ENCODE measurements around the gene CX3CR1. TPM values are rescaled to one million over a fixed set of nuclear protein-coding genes. Genes with fewer than 3 reads are reported as not detected.

The CX3CR1 gene
- total and polyA plus RNA-seq, 10 of the 15 experiments (the other 5 are each of a cell fraction or from before 2014, with no cell fraction given) = 0.05 to 0.53 (median 0.15) TPM

DNA sequence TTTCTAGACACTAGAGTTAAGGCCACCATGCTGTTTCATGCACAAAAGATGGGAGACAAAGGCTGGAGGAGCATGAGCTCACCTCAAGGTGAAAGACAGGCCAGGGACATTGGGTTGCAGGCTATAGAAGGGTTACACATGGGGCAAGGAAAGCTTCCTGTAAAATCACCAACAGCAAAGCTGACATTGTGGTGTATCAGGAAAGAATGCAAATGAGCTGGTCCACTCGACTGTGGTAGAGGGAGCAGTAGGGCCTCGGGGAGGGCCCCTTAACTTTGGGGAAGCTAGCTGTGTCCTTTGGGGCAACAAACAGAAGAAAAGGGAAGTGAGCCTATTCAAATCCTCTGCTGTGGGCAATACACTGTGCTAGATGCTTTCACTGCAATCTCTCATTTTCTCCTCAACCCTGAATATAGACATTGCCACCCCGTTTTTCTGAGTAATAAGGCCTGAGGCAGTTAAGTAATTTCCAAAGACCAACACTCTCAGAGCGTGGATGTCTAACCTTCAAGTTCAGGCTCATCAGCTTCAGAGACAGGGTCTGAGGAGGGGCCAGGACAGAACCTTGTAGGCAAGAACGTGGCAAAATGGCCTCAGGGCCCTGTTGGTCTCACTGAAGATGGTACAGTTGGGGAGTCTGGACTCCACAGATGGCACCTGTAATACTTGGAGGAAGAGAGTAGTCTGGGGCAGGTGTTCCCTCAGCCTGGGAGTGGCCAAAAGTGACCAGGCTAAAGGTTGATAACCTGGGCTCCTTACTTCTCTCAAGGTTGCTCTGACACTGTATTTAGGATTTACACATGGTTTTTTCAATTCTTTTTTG, 24.1 kb downstream of the CX3CR1 start (continued):
- TF ChIP-seq TCF12 (IDR thresholded peaks at IDR 0.05; ENCODE audit: low read depth, low read length) (0 out of 2 replicates have a peak, but pooled peaks have one; percentile 46), JUNB (IDR thresholded peaks at IDR 0.05) (peak; percentile 54), SMC3 (IDR thresholded peaks at IDR 0.05; ENCODE audit: borderline replicate concordance, low read length) (peak; percentile 16; the same call in 1 of the 2 replicates), BRCA1 (IDR thresholded peaks at IDR 0.05; ENCODE audit: low read depth, low read length) (no peak), NRF1 (conservative IDR thresholded peaks at IDR 0.05; ENCODE audit: low read depth, low read length) (no peak), BACH1 (IDR thresholded peaks at IDR 0.05; ENCODE audit: borderline replicate concordance) (peak; percentile 55; the same call in 1 of the 2 replicates), MEF2B (IDR thresholded peaks at IDR 0.05; ENCODE audit: partially characterized antibody, poor library complexity, severe bottlenecking) (peak; percentile 69), HCFC1 (IDR thresholded peaks at IDR 0.05; ENCODE audit: low read length) (no peak), TCF3 (IDR thresholded peaks at IDR 0.05; ENCODE audit: borderline replicate concordance, insufficient read depth, low read depth, low read length) (0 out of 2 replicates have a peak, but pooled peaks have one; percentile 30), RCOR1 (conservative IDR thresholded peaks at IDR 0.05; ENCODE audit: low read depth, low read length) (0 out of 2 replicates have a peak, but pooled peaks have one; percentile 86), CHD4 (IDR thresholded peaks at IDR 0.05) (no peak), RELA (IDR thresholded peaks at IDR 0.05; ENCODE audit: borderline replicate concordance, partially characterized antibody) (no peak), HDAC2 (IDR thresholded peaks at IDR 0.05) (no peak), PML (IDR thresholded peaks at IDR 0.05; ENCODE audit: low read length) (0 out of 2 replicates have a peak, but pooled peaks have one; percentile 47), SREBF2 (IDR thresholded peaks at IDR 0.05; ENCODE audit: low read length) (no peak), SMAD5 (IDR thresholded peaks at IDR 0.05; ENCODE audit: low read depth) (no peak), CBFB (IDR thresholded peaks at IDR 0.05; ENCODE audit: low read depth) (no peak), NFIC (IDR thresholded peaks at IDR 0.05; ENCODE audit: low read depth, low read length) (peak; percentile 79), MYC (IDR thresholded peaks at IDR 0.05; ENCODE audit: insufficient read depth, insufficient read length, insufficient replicate concordance, low read length, severe bottlenecking) (no peak), KAT2A (conservative IDR thresholded peaks at IDR 0.05; ENCODE audit: control insufficient read depth, low read depth, low read length) (no peak), RB1 (IDR thresholded peaks at IDR 0.05; ENCODE audit: borderline replicate concordance) (no peak)
- TF ChIP-seq, protein P1, sequence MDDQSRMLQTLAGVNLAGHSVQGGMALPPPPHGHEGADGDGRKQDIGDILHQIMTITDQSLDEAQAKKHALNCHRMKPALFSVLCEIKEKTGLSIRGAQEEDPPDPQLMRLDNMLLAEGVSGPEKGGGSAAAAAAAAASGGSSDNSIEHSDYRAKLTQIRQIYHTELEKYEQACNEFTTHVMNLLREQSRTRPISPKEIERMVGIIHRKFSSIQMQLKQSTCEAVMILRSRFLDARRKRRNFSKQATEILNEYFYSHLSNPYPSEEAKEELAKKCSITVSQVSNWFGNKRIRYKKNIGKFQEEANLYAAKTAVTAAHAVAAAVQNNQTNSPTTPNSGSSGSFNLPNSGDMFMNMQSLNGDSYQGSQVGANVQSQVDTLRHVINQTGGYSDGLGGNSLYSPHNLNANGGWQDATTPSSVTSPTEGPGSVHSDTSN (IDR thresholded peaks at IDR 0.05; ENCODE audit: insufficient replicate concordance, low read depth, low read length) = no peak
- TF ChIP-seq, protein P2, sequence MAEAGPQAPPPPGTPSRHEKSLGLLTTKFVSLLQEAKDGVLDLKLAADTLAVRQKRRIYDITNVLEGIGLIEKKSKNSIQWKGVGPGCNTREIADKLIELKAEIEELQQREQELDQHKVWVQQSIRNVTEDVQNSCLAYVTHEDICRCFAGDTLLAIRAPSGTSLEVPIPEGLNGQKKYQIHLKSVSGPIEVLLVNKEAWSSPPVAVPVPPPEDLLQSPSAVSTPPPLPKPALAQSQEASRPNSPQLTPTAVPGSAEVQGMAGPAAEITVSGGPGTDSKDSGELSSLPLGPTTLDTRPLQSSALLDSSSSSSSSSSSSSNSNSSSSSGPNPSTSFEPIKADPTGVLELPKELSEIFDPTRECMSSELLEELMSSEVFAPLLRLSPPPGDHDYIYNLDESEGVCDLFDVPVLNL (IDR thresholded peaks at IDR 0.05; ENCODE audit: low read depth, low read length) = no peak
- TF ChIP-seq, protein P3, sequence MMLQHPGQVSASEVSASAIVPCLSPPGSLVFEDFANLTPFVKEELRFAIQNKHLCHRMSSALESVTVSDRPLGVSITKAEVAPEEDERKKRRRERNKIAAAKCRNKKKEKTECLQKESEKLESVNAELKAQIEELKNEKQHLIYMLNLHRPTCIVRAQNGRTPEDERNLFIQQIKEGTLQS (IDR thresholded peaks at IDR 0.05; ENCODE audit: borderline replicate concordance, extremely low read depth, low read depth, low read length) = no peak
- TF ChIP-seq, protein P4, sequence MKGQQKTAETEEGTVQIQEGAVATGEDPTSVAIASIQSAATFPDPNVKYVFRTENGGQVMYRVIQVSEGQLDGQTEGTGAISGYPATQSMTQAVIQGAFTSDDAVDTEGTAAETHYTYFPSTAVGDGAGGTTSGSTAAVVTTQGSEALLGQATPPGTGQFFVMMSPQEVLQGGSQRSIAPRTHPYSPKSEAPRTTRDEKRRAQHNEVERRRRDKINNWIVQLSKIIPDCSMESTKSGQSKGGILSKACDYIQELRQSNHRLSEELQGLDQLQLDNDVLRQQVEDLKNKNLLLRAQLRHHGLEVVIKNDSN (IDR thresholded peaks at IDR 0.05; ENCODE audit: borderline replicate concordance, extremely low read length, insufficient read depth, low read depth, low read length) = no peak
- TF ChIP-seq, protein P5, sequence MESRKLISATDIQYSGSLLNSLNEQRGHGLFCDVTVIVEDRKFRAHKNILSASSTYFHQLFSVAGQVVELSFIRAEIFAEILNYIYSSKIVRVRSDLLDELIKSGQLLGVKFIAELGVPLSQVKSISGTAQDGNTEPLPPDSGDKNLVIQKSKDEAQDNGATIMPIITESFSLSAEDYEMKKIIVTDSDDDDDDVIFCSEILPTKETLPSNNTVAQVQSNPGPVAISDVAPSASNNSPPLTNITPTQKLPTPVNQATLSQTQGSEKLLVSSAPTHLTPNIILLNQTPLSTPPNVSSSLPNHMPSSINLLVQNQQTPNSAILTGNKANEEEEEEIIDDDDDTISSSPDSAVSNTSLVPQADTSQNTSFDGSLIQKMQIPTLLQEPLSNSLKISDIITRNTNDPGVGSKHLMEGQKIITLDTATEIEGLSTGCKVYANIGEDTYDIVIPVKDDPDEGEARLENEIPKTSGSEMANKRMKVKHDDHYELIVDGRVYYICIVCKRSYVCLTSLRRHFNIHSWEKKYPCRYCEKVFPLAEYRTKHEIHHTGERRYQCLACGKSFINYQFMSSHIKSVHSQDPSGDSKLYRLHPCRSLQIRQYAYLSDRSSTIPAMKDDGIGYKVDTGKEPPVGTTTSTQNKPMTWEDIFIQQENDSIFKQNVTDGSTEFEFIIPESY (IDR thresholded peaks at IDR 0.05) = no peak
